ENCODE results near the gene ATP23. TPM values are rescaled to one million over a fixed set of nuclear protein-coding genes. Genes with fewer than 3 reads are reported as not detected.

ATP23 gene
- total RNA-seq, 1 donor: 5.1 TPM

DNA sequence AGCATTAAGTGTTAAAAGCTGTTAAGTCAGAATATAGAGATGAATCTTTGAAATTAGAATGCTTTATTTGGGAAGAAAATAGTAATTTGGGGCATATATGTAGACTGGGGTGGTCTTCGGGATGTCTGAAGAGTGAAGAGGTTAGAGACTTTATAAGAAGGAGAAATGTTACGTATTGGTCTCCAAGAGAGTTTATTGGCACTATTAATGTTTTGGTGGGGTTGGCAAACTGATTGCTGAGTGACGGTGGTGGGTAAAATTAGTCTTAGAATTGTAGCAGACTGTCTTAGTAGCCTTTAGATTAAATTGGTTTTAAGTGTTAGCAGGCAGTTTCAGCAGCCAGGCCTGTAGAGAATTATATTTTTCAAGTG, 4.9 kb upstream of the ATP23 start:
- peak overlapping the region; percentile 99 for H2AFZ ChIP-seq (ENCODE audit: low read length)
- peak overlapping the region; percentile 97 for H3K27ac ChIP-seq (ENCODE audit: low read depth, low read length)
- H3K36me3 ChIP-seq (ENCODE audit: insufficient read depth, low read length): no peaks in the 10 kb centered on the region
- no peaks in the 10 kb centered on the region for H3K9me3 ChIP-seq (ENCODE audit: low read depth, low read length)
- H3K4me3 ChIP-seq (ENCODE audit: insufficient read depth, low read length): peak overlapping the region; percentile 89
- H3K79me2 ChIP-seq (ENCODE audit: insufficient read depth, low read length): no peaks in the 10 kb centered on the region
- peaks cover 15% of the 10 kb centered on the region for H3K4me1 ChIP-seq (ENCODE audit: insufficient read depth, low read length)
- TF ChIP-seq, protein P1, sequence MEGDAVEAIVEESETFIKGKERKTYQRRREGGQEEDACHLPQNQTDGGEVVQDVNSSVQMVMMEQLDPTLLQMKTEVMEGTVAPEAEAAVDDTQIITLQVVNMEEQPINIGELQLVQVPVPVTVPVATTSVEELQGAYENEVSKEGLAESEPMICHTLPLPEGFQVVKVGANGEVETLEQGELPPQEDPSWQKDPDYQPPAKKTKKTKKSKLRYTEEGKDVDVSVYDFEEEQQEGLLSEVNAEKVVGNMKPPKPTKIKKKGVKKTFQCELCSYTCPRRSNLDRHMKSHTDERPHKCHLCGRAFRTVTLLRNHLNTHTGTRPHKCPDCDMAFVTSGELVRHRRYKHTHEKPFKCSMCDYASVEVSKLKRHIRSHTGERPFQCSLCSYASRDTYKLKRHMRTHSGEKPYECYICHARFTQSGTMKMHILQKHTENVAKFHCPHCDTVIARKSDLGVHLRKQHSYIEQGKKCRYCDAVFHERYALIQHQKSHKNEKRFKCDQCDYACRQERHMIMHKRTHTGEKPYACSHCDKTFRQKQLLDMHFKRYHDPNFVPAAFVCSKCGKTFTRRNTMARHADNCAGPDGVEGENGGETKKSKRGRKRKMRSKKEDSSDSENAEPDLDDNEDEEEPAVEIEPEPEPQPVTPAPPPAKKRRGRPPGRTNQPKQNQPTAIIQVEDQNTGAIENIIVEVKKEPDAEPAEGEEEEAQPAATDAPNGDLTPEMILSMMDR (IDR thresholded peaks at IDR 0.05; ENCODE audit: extremely low read depth, low read depth, low read length): no peak
- no peak for DNase-seq (ENCODE audit: insufficient read length, low spot score, missing footprints)
- peak overlapping the region; percentile 99 for H3K4me2 ChIP-seq (ENCODE audit: insufficient read depth, low read length)
- no peaks in the 10 kb centered on the region for H4K20me1 ChIP-seq (ENCODE audit: insufficient read depth, low read length)
- H3K27me3 ChIP-seq (ENCODE audit: insufficient read depth, low read length): peaks cover 4% of the 10 kb centered on the region

DNA sequence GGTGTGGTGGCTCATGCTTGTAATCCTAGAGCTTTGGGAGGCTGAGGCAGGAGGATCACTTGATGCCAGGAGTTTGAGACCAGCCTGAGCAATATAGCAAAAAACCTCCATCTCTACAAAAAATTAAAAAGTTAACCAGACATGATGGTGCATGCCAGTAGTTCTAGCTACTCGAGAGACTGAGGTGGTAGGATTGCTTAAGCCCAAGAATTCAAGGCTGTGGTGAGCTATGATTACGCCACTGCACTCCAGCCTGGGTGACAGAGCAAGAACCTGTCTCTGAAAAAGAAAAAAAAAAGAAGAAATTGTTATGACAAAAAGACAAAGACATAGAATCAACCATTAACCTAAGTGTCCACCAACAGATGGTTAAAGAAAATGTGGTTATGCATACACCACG, 2.1 kb upstream of the ATP23 start:
- Histone ChIP-seq H2AFZ (ENCODE audit: low read length) (no peak overlapping the region), H3K27me3 (ENCODE audit: insufficient read depth, low read length) (peaks cover 4% of the 10 kb centered on the region), H3K4me3 (ENCODE audit: insufficient read depth, low read length) (no peak overlapping the region), H3K36me3 (ENCODE audit: insufficient read depth, low read length) (no peaks in the 10 kb centered on the region), H3K27ac (ENCODE audit: low read depth, low read length) (no peak overlapping the region), H3K9me3 (ENCODE audit: low read depth, low read length) (no peaks in the 10 kb centered on the region), H3K4me2 (ENCODE audit: insufficient read depth, low read length) (no peak overlapping the region), H4K20me1 (ENCODE audit: insufficient read depth, low read length) (no peaks in the 10 kb centered on the region), H3K79me2 (ENCODE audit: insufficient read depth, low read length) (no peaks in the 10 kb centered on the region), H3K4me1 (ENCODE audit: insufficient read depth, low read length) (peaks cover 18% of the 10 kb centered on the region)
- TF ChIP-seq, protein P1 (IDR thresholded peaks at IDR 0.05; ENCODE audit: extremely low read depth, low read depth, low read length): no peak
- no peak for DNase-seq (ENCODE audit: insufficient read length, low spot score, missing footprints)

- DNase-seq (ENCODE audit: insufficient read length, low spot score, missing footprints): peak; percentile 35
- H2AFZ ChIP-seq (ENCODE audit: low read length): peak overlapping the region; percentile 99
- TF ChIP-seq, protein P1 (IDR thresholded peaks at IDR 0.05; ENCODE audit: extremely low read depth, low read depth, low read length): no peak
- peak overlapping the region; percentile 84 for H3K4me3 ChIP-seq (ENCODE audit: insufficient read depth, low read length)
- H3K27ac ChIP-seq (ENCODE audit: low read depth, low read length): no peak overlapping the region
- H4K20me1 ChIP-seq (ENCODE audit: insufficient read depth, low read length): no peaks in the 10 kb centered on the region
- peaks cover 13% of the 10 kb centered on the region for H3K4me1 ChIP-seq (ENCODE audit: insufficient read depth, low read length)
- H3K4me2 ChIP-seq (ENCODE audit: insufficient read depth, low read length): peak overlapping the region; percentile 94
- H3K9me3 ChIP-seq (ENCODE audit: low read depth, low read length): no peaks in the 10 kb centered on the region
- H3K27me3 ChIP-seq (ENCODE audit: insufficient read depth, low read length): peaks cover 4% of the 10 kb centered on the region
- no peaks in the 10 kb centered on the region for H3K36me3 ChIP-seq (ENCODE audit: insufficient read depth, low read length)
- H3K79me2 ChIP-seq (ENCODE audit: insufficient read depth, low read length): no peaks in the 10 kb centered on the region
Observed at GRCh38 chr12:57940052-57940914, 1.1 kb upstream of the ATP23 start.

GRCh38 chr12:57940915-57941164, 527 bp upstream of the ATP23 start:
- H3K4me3 ChIP-seq (ENCODE audit: insufficient read depth, low read length): peak overlapping the region; percentile 84
- H3K79me2 ChIP-seq (ENCODE audit: insufficient read depth, low read length): no peaks in the 10 kb centered on the region
- H4K20me1 ChIP-seq (ENCODE audit: insufficient read depth, low read length): no peaks in the 10 kb centered on the region
- DNase-seq (ENCODE audit: insufficient read length, low spot score, missing footprints): no peak
- H3K27ac ChIP-seq (ENCODE audit: low read depth, low read length): peak overlapping the region; percentile 68
- no peaks in the 10 kb centered on the region for H3K36me3 ChIP-seq (ENCODE audit: insufficient read depth, low read length)
- TF ChIP-seq, protein P1 (IDR thresholded peaks at IDR 0.05; ENCODE audit: extremely low read depth, low read depth, low read length): no peak
- peak overlapping the region; percentile 94 for H3K4me2 ChIP-seq (ENCODE audit: insufficient read depth, low read length)
- peak overlapping the region; percentile 99 for H2AFZ ChIP-seq (ENCODE audit: low read length)
- H3K4me1 ChIP-seq (ENCODE audit: insufficient read depth, low read length): peaks cover 10% of the 10 kb centered on the region
- H3K9me3 ChIP-seq (ENCODE audit: low read depth, low read length): no peaks in the 10 kb centered on the region
- H3K27me3 ChIP-seq (ENCODE audit: insufficient read depth, low read length): peaks cover 4% of the 10 kb centered on the region
